ENCODE results near the gene SH3RF2.

The SH3RF2 gene

GRCh38 chr5:145938776-145939539 lies 2.6 kb downstream of the SH3RF2 start:
- TF ChIP-seq GATA2 (IDR thresholded peaks at IDR 0.05; ENCODE audit: low read depth, low read length), result peak; percentile 61; the same call in 1 of the 2 replicates
- TF ChIP-seq GATA3 (IDR thresholded peaks at IDR 0.05; ENCODE audit: low read depth, low read length), result no peak

GRCh38 chr5:145939540-145940065 lies 3.2 kb downstream of the SH3RF2 start:
- no peak for TF ChIP-seq GATA3 (IDR thresholded peaks at IDR 0.05; ENCODE audit: low read depth, low read length)
- TF ChIP-seq GATA2 (IDR thresholded peaks at IDR 0.05; ENCODE audit: low read depth, low read length), result no peak

GRCh38 chr5:145941096-145941447 lies 4.7 kb downstream of the SH3RF2 start:
- TF ChIP-seq GATA3 (IDR thresholded peaks at IDR 0.05; ENCODE audit: low read depth, low read length) (no peak), GATA2 (IDR thresholded peaks at IDR 0.05; ENCODE audit: low read depth, low read length) (no peak)

- no peak for TF ChIP-seq GATA3 (IDR thresholded peaks at IDR 0.05; ENCODE audit: low read depth, low read length)
- TF ChIP-seq GATA2 (IDR thresholded peaks at IDR 0.05; ENCODE audit: low read depth, low read length), result no peak
Measured at GRCh38 chr5:145941448-145942130, 5.2 kb downstream of the SH3RF2 start.

GRCh38 chr5:145942201-145942600 lies 5.8 kb downstream of the SH3RF2 start:
- TF ChIP-seq GATA2 (IDR thresholded peaks at IDR 0.05; ENCODE audit: low read depth, low read length), result no peak
- no peak for TF ChIP-seq GATA3 (IDR thresholded peaks at IDR 0.05; ENCODE audit: low read depth, low read length)

GRCh38 chr5:145942749-145943148 lies 6.4 kb downstream of the SH3RF2 start:
- TF ChIP-seq GATA2 (IDR thresholded peaks at IDR 0.05; ENCODE audit: low read depth, low read length) (no peak), GATA3 (IDR thresholded peaks at IDR 0.05; ENCODE audit: low read depth, low read length) (no peak)

GRCh38 chr5:145943674-145944121 lies 7.3 kb downstream of the SH3RF2 start:
- no peak for TF ChIP-seq GATA3 (IDR thresholded peaks at IDR 0.05; ENCODE audit: low read depth, low read length)
- TF ChIP-seq GATA2 (IDR thresholded peaks at IDR 0.05; ENCODE audit: low read depth, low read length), result no peak

GRCh38 chr5:145944328-145944727 lies 8.0 kb downstream of the SH3RF2 start:
- TF ChIP-seq GATA2 (IDR thresholded peaks at IDR 0.05; ENCODE audit: low read depth, low read length), result no peak
- TF ChIP-seq GATA3 (IDR thresholded peaks at IDR 0.05; ENCODE audit: low read depth, low read length), result no peak

GRCh38 chr5:145945620-145946111 lies 9.3 kb downstream of the SH3RF2 start:
- TF ChIP-seq GATA3 (IDR thresholded peaks at IDR 0.05; ENCODE audit: low read depth, low read length), result no peak
- TF ChIP-seq GATA2 (IDR thresholded peaks at IDR 0.05; ENCODE audit: low read depth, low read length), result no peak

- TF ChIP-seq GATA2 (IDR thresholded peaks at IDR 0.05; ENCODE audit: low read depth, low read length) (no peak), GATA3 (IDR thresholded peaks at IDR 0.05; ENCODE audit: low read depth, low read length) (no peak)
Measured at GRCh38 chr5:145946112-145946861, 9.9 kb downstream of the SH3RF2 start.

- TF ChIP-seq GATA2 (IDR thresholded peaks at IDR 0.05; ENCODE audit: low read depth, low read length), result no peak
- TF ChIP-seq GATA3 (IDR thresholded peaks at IDR 0.05; ENCODE audit: low read depth, low read length), result no peak
Measured at GRCh38 chr5:145947581-145947980, 11.2 kb downstream of the SH3RF2 start.

GRCh38 chr5:145948047-145948446 lies 11.7 kb downstream of the SH3RF2 start:
- TF ChIP-seq GATA2 (IDR thresholded peaks at IDR 0.05; ENCODE audit: low read depth, low read length) (no peak), GATA3 (IDR thresholded peaks at IDR 0.05; ENCODE audit: low read depth, low read length) (no peak)

GRCh38 chr5:145948921-145949320 lies 12.5 kb downstream of the SH3RF2 start:
- TF ChIP-seq GATA3 (IDR thresholded peaks at IDR 0.05; ENCODE audit: low read depth, low read length) (no peak), GATA2 (IDR thresholded peaks at IDR 0.05; ENCODE audit: low read depth, low read length) (no peak)

GRCh38 chr5:145949474-145949873 lies 13.1 kb downstream of the SH3RF2 start:
- TF ChIP-seq GATA3 (IDR thresholded peaks at IDR 0.05; ENCODE audit: low read depth, low read length), result no peak
- no peak for TF ChIP-seq GATA2 (IDR thresholded peaks at IDR 0.05; ENCODE audit: low read depth, low read length)
